A549 (cell line): ENCODE results near the gene SS18L1. TPM values are rescaled to one million over a fixed set of nuclear protein-coding genes. Genes with fewer than 3 reads are reported as not detected.

Experiments used
- ATAC-seq, 2 experiments: fragments of 200-7000 bp in 1 of 2; fragments of >200 bp in 1 of 2; cut with Nextera tagmentation in 1 of 2; cut with Tn5 transposase in 1 of 2; 3 replicates each; pipeline versions ENCODE4 v1.8.0 to v1.9.1; 2018 to 2020; ENCODE audit warnings: mild to moderate bottlenecking in 1 of 2, moderate library complexity in 1 of 2
- CTCF ChIA-PET: fragments of 300-600 bp; sonication (Branson Sonifier 250); formaldehyde crosslinking; extraction: SDS; loops from one replicate; lab custom pipeline; 2021; ENCODE audit warnings: antibody characterized with exemption, inconsistent platforms; lab: Yijun Ruan, JAX
- POLR2A ChIA-PET: fragments of 350-600 bp; formaldehyde crosslinking; extraction: SDS; loops from one replicate; lab custom pipeline; 2021; ENCODE audit warnings: antibody characterized with exemption, inconsistent platforms; lab: Yijun Ruan, JAX
- DNase-seq, 2 experiments: peaks; one replicate each; pipeline versions ENCODE4 v3.0.0 to v3.0.0-alpha.2; 2011 to 2016; ENCODE audit warnings: low read depth in 1 of 2, low spot score in 1 of 2
- FAIRE-seq: peaks from 2 replicates; lab custom pipeline; 2011; peaks lifted over from hg19 to GRCh38; lab: Jason Lieb, UNC
- H3K27ac ChIP-seq, 2 experiments: fragments of >200 bp; sonication (Bioruptor Twin); formaldehyde crosslinking; 3 replicates each; pipeline ENCODE4 v1.5.1; 2016 to 2017
- H3K4me1 ChIP-seq: fragments of >200 bp; sonication (Bioruptor Twin); formaldehyde crosslinking; 3 replicates; pipeline ENCODE4 v1.6.1; 2016
- H3K4me2 ChIP-seq: fragments of >200 bp; sonication (Bioruptor Twin); formaldehyde crosslinking; 3 replicates; pipeline ENCODE4 v1.6.1; 2016
- H3K4me3 ChIP-seq: fragments of >200 bp; sonication (Bioruptor Twin); formaldehyde crosslinking; 3 replicates; pipeline ENCODE4 v1.5.1; 2016
- H3K9me3 ChIP-seq: fragments of >200 bp; sonication (Bioruptor Twin); formaldehyde crosslinking; 3 replicates; pipeline ENCODE4 v1.6.1; 2016
- CBX2 ChIP-seq: fragments of 200-600 bp; sonication (generic); IDR thresholded peaks from 2 replicates; pipeline ENCODE4 v1.6.1; 2016; ENCODE audit warnings: low read depth, mild to moderate bottlenecking, borderline replicate concordance
- CBX8 ChIP-seq: fragments of 200-600 bp; sonication (generic); IDR thresholded peaks from 2 replicates; pipeline ENCODE4 v1.6.1; 2016
- CEBPB ChIP-seq, 2 experiments: fragments of >200 bp in 1 of 2; sonication (Bioruptor Twin) in 1 of 2; formaldehyde crosslinking in 1 of 2; IDR thresholded peaks; 2 replicates each; pipeline ENCODE4 v1.6.1; 2012 to 2016
- CHD4 ChIP-seq: fragments of 200-600 bp; sonication (generic); IDR thresholded peaks from 2 replicates; pipeline ENCODE4 v1.6.1; 2016; ENCODE audit warnings: antibody characterized with exemption, mild to moderate bottlenecking, borderline replicate concordance
- EP300 ChIP-seq, 2 experiments: fragments of >200 bp; sonication (Bioruptor Twin); formaldehyde crosslinking; IDR thresholded peaks; 2 replicates in 1 of 2; 3 replicates in 1 of 2; pipeline ENCODE4 v1.6.1; 2016 to 2017
- FOSL2 ChIP-seq, 2 experiments: fragments of 450-650 bp in 1 of 2; fragments of >200 bp in 1 of 2; sonication (Bioruptor Twin) in 1 of 2; formaldehyde crosslinking; IDR thresholded peaks; 2 replicates each; pipeline versions ENCODE4 v1.5.0 to v1.6.1; 2016 to 2020; ENCODE audit warnings: mild to moderate bottlenecking in 1 of 2, moderate library complexity in 1 of 2
- FOXS1 ChIP-seq: fragments of 250-450 bp; sonication (Bioruptor Pico); IDR thresholded peaks from 2 replicates; pipeline ENCODE4 v1.5.0; 2020; ENCODE audit warnings: mild to moderate bottlenecking, moderate library complexity
- GATA3 ChIP-seq: IDR thresholded peaks from 2 replicates; pipeline ENCODE4 v1.6.1; 2012; ENCODE audit warnings: borderline replicate concordance
- HOXA7 ChIP-seq: fragments of 250-450 bp; sonication (Bioruptor Pico); IDR thresholded peaks from 2 replicates; pipeline ENCODE4 v1.5.0; 2020; ENCODE audit warnings: mild to moderate bottlenecking, moderate library complexity
- HOXB5 ChIP-seq: fragments of 250-450 bp; sonication (Bioruptor Pico); IDR thresholded peaks from 2 replicates; pipeline ENCODE4 v1.5.0; 2020; ENCODE audit warnings: mild to moderate bottlenecking, moderate library complexity
- JUN ChIP-seq, 2 experiments: fragments of >200 bp; sonication (Bioruptor Twin); formaldehyde crosslinking; IDR thresholded peaks; 2 replicates in 1 of 2; 3 replicates in 1 of 2; pipeline ENCODE4 v1.6.1; 2016 to 2017
- JUNB ChIP-seq: fragments of >200 bp; sonication (Bioruptor Twin); formaldehyde crosslinking; IDR thresholded peaks from 2 replicates; pipeline ENCODE4 v1.6.1; 2016
- NFE2L2 ChIP-seq: fragments of 150-350 bp; conservative IDR thresholded peaks from 2 replicates; pipeline ENCODE4 v1.6.1; 2014; ENCODE audit warnings: low read length
- PHF8 ChIP-seq: fragments of 200-600 bp; sonication (generic); IDR thresholded peaks from 2 replicates; pipeline ENCODE4 v1.6.1; 2016; ENCODE audit warnings: low read depth, mild to moderate bottlenecking, antibody characterized with exemption, moderate library complexity, borderline replicate concordance
- POLR2A ChIP-seq: IDR thresholded peaks from 2 replicates; pipeline ENCODE4 v1.6.1; 2012; ENCODE audit warnings: mild to moderate bottlenecking, low read length
- RAD21 ChIP-seq, 2 experiments: fragments of >200 bp in 1 of 2; sonication (Bioruptor Twin) in 1 of 2; formaldehyde crosslinking in 1 of 2; IDR thresholded peaks in 1 of 2; conservative IDR thresholded peaks in 1 of 2; 2 replicates in 1 of 2; 3 replicates in 1 of 2; pipeline ENCODE4 v1.6.1; 2012 to 2018; ENCODE audit warnings: inconsistent platforms in 1 of 2
- RARB ChIP-seq: fragments of 250-450 bp; sonication (Bioruptor Pico); IDR thresholded peaks from 2 replicates; pipeline ENCODE4 v1.8.0; 2021; ENCODE audit warnings: mild to moderate bottlenecking, moderate library complexity
- SMC3 ChIP-seq: fragments of >200 bp; sonication (Bioruptor Twin); formaldehyde crosslinking; IDR thresholded peaks from 3 replicates; pipeline ENCODE4 v1.6.1; 2018; ENCODE audit warnings: inconsistent platforms
- TP53 ChIP-seq: fragments of 250-450 bp; sonication (Bioruptor Pico); IDR thresholded peaks from 2 replicates; pipeline ENCODE4 v1.5.0; 2021; ENCODE audit warnings: mild to moderate bottlenecking, moderate library complexity
- ZNF302 ChIP-seq: fragments of 250-450 bp; sonication (Bioruptor Pico); IDR thresholded peaks from 2 replicates; pipeline ENCODE4 v1.9.0; 2021; ENCODE audit warnings: inconsistent platforms, mild to moderate bottlenecking, moderate library complexity
- WGBS: methylation state at CpG from one replicate; pipeline ENCODE4 v1.1.6; 2017; ENCODE audit errors: missing lambda C conversion rate; 5-methylcytosine and 5-hydroxymethylcytosine counted together
- polyA plus RNA-seq, 4 experiments: library from polyadenylated mRNA; depleted of rRNA in 3 of 4; stranded (reverse); fragments of >200 nt; fragmentation: RNase III in 1 of 4; extraction: RNeasy Plus Mini Kit Qiagen cat#74134 plus additional on column Dnase treatment in 1 of 4; gene quantifications; 2 replicates in 3 of 4; 3 replicates in 1 of 4; pipeline ENCODE4 v1.2.3, GENCODE V29; 2011 to 2017
- TF ChIP-seq, protein P1 (sequence below): fragments of 450-650 bp; IDR thresholded peaks from 2 replicates; pipeline ENCODE4 v1.6.1; 2014; ENCODE audit warnings: antibody characterized with exemption

SS18L1 gene
- polyA plus RNA-seq, 2 of the 4 experiments (the other 2 are of a cell fraction) = 7.4 to 13.1 TPM

DNA sequence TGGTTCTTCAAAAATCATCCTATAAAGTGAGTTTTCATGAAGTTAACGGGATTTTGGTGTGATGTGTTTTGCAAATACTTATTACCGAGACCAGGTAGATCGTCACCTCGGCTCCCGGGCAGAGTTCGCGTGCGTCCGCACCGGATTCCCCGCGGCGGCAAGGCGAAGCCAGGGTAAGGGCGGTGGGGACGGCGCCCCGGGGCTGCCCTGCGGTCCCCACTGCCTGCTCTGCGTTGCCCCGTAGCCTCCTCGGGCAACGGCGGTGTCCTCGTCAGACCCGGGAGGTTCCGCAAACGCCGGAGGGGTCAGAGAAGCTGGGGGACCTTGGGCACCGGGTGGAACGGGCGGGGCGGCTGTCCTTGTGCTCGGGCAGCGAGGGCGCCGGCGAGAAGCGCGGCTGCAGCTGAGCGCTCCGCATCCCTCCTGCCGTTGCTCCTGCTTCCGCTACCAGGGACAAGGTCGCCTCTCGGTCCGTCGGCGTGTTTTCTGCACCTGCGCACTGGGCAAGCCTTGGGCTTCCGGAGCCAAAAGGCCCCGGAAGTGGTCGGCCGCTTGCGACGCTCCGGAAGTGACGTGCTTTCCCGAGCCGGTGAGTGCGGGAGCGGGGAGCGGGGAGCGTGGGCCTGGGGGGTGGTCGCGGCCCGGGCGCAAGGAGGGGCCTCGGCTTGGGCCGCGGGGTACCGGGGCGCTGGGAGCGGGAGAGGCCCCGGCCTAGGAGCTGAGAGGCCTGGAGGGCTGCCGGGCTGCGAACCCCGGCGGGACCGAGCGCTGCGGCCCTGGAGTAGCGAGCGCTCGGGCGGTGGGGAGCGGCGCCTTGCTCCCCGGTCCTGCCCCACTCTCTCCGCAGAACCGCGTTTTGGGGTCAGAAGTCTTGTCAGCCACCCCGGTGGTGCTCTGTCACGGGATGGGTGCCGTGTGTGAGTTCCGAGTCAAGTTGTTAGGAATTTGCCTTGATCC lies 39.2 kb downstream of the SS18L1 start, which contains the start of gene MTG2 (continued):
- TF ChIP-seq CBX2 (no peak), FOSL2 (IDR thresholded peaks at IDR 0.05) (no peak), FOSL2 (CRISPR knock-in tag; IDR thresholded peaks at IDR 0.05) (no peak), CEBPB (IDR thresholded peaks at IDR 0.05) (no peak), CBX8 (no peak), EP300 (IDR thresholded peaks at IDR 0.05) (peak in 1 of 2 experiments; percentile 20; a peak in 1 of 5 replicates), JUN (IDR thresholded peaks at IDR 0.05) (peak; percentile 92 to 98; a peak in 4 of 5 replicates), PHF8 (peak; percentile 95)

DNA sequence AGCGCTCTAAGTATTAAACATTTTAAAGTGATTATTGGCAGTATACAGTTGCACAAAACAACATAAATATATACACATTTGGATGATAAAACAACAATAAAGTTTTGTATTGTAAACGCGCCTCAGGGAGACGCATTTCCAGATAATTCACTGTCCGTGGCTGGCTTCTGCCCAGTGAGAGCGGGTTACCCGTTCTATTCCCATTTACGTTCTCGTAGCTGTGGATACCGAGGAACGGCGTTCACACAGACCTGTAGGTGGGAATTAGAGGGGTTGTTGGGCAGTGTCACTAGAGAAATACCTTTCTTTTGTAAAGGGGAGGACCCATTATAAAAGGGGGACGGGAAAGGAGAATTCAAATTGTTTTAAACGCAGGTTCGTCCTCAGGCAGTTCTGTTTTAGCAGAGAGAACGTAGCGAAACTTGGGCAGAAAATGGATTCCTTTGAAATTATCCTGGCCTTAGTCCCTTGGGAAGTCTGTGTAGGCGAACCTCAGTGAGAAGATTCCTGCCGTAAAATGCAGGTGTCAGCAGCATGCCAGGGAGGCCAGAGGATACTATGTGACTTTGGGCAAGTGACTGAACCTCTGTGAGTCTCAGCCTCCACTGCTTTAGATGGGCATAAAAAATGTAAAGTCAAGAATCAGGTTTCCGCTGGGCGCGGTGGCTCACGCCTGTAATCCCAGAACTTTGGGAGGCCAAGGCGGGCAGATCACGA lies 40.0 kb downstream of the SS18L1 start:
- POLR2A ChIA-PET = interaction anchor here (0.9 kb wide), 1 partner anchor 119 kb away, joined by 9 read pairs; no protein-coding TSS in a partner anchor
- CTCF ChIA-PET = interaction anchor here (0.5 kb wide), 1 partner anchor 91 kb away, joined by 3 read pairs; no protein-coding TSS in a partner anchor

DNA sequence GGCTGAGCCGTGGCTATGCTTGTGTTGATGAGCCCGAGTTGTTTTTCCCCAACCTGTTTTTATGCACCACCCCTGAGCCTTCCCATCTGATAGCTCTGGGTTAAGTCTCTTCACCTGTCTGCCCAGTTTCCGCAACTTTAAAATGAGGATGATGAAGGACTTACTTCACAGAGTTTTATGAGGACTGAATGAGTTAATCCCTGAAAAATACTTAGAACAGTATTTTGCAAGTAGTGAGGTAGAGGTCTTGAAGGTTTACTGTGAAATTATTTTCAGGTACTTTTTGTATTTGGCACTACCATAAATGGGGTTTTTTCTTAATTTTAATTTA lies 42.5 kb downstream of the SS18L1 start:
- Histone ChIP-seq H3K27ac (no peak overlapping the region), H3K4me3 (no peak overlapping the region), H3K4me1 (peaks cover 21% of the 10 kb centered on the region; the same call in 2 of the 3 replicates), H3K4me2 (no peak overlapping the region), H3K9me3 (no peaks in the 10 kb centered on the region)
- ATAC-seq = no peak
- TF ChIP-seq TP53 (CRISPR knock-in tag) (no peak), HOXB5 (CRISPR knock-in tag) (no peak), POLR2A (no peak), FOXS1 (no peak), RARB (CRISPR knock-in tag) (no peak), CBX2 (no peak), JUNB (no peak), SMC3 (no peak), PHF8 (no peak), RAD21 (conservative IDR thresholded peaks at IDR 0.05 in 1 of 2, IDR thresholded peaks at IDR 0.05 in 1 of 2) (no peak), GATA3 (no peak), HOXA7 (no peak), NFE2L2 (no peak), CHD4 (no peak), ZNF302 (CRISPR knock-in tag) (no peak)
- TF ChIP-seq, protein P1, sequence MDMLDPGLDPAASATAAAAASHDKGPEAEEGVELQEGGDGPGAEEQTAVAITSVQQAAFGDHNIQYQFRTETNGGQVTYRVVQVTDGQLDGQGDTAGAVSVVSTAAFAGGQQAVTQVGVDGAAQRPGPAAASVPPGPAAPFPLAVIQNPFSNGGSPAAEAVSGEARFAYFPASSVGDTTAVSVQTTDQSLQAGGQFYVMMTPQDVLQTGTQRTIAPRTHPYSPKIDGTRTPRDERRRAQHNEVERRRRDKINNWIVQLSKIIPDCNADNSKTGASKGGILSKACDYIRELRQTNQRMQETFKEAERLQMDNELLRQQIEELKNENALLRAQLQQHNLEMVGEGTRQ = no peak
- no peak for FAIRE-seq
- CTCF ChIA-PET = no interaction called here
- POLR2A ChIA-PET = no interaction called here
- 79% methylated on average over 3 of the region's 3 CpGs for WGBS
- no peak for DNase-seq

More for the DNA sequence above, 40.0 kb downstream of the SS18L1 start:
- no peak for FAIRE-seq
- Histone ChIP-seq H3K9me3 (no peaks in the 10 kb centered on the region), H3K4me2 (peak overlapping the region; percentile 78), H3K27ac (peak overlapping the region; percentile 85 to 97), H3K4me3 (peak overlapping the region; percentile 64), H3K4me1 (peaks cover 21% of the 10 kb centered on the region; the same call in 2 of the 3 replicates)
- no peak for ATAC-seq
- peak in 1 of 2 experiments; percentile 25 for DNase-seq
- 26% methylated on average over 25 of the region's 25 CpGs for WGBS
- TF ChIP-seq CEBPB (IDR thresholded peaks at IDR 0.05) (no peak), EP300 (IDR thresholded peaks at IDR 0.05) (no peak), PHF8 (no peak)
